Measurements from ENCODE around the gene RIMS3. TPM values are rescaled to one million over a fixed set of nuclear protein-coding genes. Genes with fewer than 3 reads are reported as not detected.

RIMS3 gene
- total RNA-seq, 1 experiment from 2014 or later, result 19.8 TPM

- no peak for TF ChIP-seq PRDM15 (CRISPR knock-in tag; IDR thresholded peaks at IDR 0.05)
Observed at GRCh38 chr1:40641601-40642242, 23.8 kb downstream of the RIMS3 start (continued).

GRCh38 chr1:40640314-40641076 lies 25.0 kb downstream of the RIMS3 start:
- H3K9me3 Mint-ChIP-seq, result no peaks in the 10 kb centered on the region
- no peaks in the 10 kb centered on the region for H3K4me1 Mint-ChIP-seq
- H3K36me3 Mint-ChIP-seq, result no peaks in the 10 kb centered on the region
- TF ChIP-seq ZNF219 (CRISPR knock-in tag; IDR thresholded peaks at IDR 0.05; ENCODE audit: borderline replicate concordance) (no peak), MYBL2 (CRISPR knock-in tag; IDR thresholded peaks at IDR 0.05) (no peak), ZNF232 (CRISPR knock-in tag; IDR thresholded peaks at IDR 0.05) (no peak), MAX (CRISPR knock-in tag; IDR thresholded peaks at IDR 0.05) (no peak), JAZF1 (CRISPR knock-in tag; IDR thresholded peaks at IDR 0.05) (no peak), PRDM15 (CRISPR knock-in tag; IDR thresholded peaks at IDR 0.05) (no peak), TCF7 (CRISPR knock-in tag; IDR thresholded peaks at IDR 0.05; ENCODE audit: low read depth) (no peak), JUN (CRISPR knock-in tag; IDR thresholded peaks at IDR 0.05) (no peak), IRF2 (CRISPR knock-in tag; IDR thresholded peaks at IDR 0.05; ENCODE audit: borderline replicate concordance, low read depth) (no peak), MLX (CRISPR knock-in tag; IDR thresholded peaks at IDR 0.05) (no peak), ZNF671 (CRISPR knock-in tag; IDR thresholded peaks at IDR 0.05) (no peak), USF2 (CRISPR knock-in tag; IDR thresholded peaks at IDR 0.05) (no peak)
- H3K27me3 Mint-ChIP-seq (ENCODE audit: low read depth), result no peaks in the 10 kb centered on the region
- no peak for ATAC-seq
- H3K4me3 Mint-ChIP-seq, result no peak overlapping the region
- no peak overlapping the region for H3K27ac Mint-ChIP-seq
- ChIA-PET POLR2A (no interaction called here), CTCF (interaction anchor here (1.6 to 2.0 kb wide), 2 partner anchors 11 to 28 kb away, joined by 6 to 7 read pairs; no protein-coding TSS in a partner anchor)
- no peak for DNase-seq (ENCODE audit: low spot score)

All from WTC11 (cell line).